ENCODE data around the gene BCR. TPM values are rescaled to one million over a fixed set of nuclear protein-coding genes. Genes with fewer than 3 reads are reported as not detected.

BCR gene
- total RNA-seq, 2 donors from 2014 or later = 55.5 to 57.5 TPM

DNA sequence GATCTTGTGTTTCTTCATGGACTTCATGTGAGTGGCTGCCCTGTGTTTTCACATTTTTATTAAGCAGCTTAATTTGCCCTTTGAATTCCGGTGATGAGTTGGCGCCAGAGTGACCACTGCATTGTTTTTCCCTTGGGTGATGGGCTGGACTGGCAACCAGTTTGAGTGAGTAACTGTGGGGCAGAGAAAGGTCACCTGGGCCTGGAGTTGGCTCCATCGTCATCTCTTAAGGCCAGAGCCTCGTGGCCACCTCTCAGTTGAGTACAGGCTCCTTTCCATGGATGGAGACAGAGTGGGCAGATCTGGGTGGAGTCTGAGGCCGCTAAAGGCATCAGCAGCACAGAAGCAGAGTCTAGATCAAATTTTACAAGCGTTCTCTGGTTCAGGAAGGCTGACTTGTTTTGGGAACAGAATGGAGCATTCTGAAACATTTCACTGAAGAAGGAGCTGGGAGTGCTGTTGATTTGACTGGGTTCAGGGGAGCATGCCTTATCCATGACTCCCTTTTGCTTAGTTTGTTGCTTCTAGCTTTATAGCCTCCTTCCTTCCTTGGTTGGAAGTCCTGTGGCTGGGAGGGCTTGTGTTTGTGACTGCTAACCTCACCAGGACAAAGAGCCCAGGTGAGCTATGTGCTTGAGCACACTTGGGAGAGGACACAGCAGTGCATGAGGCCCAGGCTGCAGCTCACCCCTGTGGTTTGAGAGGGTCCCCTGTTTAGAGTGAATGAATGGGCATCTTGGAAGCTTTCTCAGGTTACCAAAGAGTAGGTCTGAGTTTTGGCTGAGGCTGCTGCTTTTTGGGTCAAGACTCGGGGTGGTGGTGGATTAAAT lies 7.8 kb downstream of the BCR start:
- intact Hi-C loops (cut with DNase I, micrococcal nuclease) = no loop called here
- DNase-seq = no peak
- ATAC-seq = no peak

DNA sequence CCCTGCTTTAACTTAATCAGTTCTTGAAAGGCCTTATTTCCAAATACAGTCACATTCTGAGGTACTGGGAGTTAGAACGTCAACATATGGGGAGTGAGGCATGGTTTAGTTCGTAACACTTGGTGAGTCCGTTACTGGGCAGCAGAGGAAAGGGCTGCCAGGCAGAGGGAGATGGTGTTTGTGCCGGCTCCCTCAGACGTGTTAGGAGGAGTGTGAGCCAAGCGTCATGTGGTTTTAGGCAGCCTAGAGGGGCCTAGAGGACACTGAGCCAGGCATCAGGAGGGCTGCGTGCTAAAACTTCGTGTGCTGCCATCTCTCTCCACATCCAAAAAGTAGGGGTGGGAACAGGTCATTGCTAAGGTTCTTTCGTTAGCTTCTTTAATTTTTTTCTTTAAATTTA lies 10.2 kb downstream of the BCR start:
- intact Hi-C loops (cut with DNase I, micrococcal nuclease) = no loop called here

GRCh38 chr22:23192133-23192532 lies 11.8 kb downstream of the BCR start:
- intact Hi-C loops (cut with DNase I, micrococcal nuclease) = no loop called here
- DNase-seq (no peak), ATAC-seq (peak; percentile 34)

More for the DNA sequence above, 10.2 kb downstream of the BCR start:
- ATAC-seq (no peak), DNase-seq (no peak)

DNA sequence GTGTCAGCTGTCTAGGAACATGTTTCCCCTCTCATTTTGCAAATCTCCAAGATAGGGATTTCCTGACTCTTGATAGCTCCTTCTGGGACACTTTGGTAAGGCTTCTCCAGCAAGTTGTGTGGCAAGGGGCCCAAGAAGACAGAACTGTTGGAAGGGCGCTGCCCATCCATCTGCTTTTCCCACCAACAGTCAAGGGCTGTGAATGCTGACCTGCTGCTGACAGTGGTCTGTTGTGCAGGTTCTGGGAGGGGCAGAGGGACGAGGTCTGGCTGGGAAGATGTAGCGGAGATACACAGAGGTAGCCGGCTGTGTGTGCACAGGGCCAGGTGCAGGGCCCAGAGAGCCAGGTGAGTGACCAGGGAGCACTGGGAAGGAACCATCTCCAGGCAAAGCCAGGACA lies 12.2 kb downstream of the BCR start:
- intact Hi-C loops (cut with DNase I, micrococcal nuclease) = no loop called here
- ATAC-seq (no peak), DNase-seq (no peak)

DNA sequence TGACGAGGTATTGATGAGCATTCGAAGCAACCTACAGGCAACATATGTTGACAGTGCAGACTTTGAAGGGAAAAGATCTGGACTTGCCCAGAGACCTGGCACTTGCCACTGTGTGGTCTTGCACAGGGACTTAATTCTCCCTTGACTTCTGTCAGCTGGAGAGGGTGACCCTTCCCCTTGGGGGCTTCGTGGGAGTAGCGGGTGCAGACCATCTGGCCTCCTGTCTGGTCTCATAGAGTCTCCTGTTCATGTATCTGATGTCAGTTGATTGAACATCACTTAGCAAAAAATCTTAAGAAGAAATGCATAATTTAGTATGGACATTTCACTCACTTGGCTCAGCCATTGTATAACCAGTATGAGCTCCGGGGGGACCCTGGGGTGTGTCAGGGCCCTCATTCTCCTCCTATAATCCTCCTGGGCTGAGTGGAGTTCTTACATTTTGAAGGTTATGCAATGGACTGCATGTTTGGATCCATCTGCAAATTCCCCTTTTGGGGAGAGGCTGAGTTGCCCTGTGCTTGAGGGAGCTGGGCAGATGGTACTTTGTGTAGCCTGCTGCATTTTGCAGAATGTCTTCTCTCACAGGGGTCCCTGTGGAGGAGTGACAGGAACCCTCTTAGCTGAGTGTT lies 13.0 kb downstream of the BCR start:
- no peak for DNase-seq
- no peak for ATAC-seq
- intact Hi-C loops (cut with DNase I, micrococcal nuclease) = no loop called here

DNA sequence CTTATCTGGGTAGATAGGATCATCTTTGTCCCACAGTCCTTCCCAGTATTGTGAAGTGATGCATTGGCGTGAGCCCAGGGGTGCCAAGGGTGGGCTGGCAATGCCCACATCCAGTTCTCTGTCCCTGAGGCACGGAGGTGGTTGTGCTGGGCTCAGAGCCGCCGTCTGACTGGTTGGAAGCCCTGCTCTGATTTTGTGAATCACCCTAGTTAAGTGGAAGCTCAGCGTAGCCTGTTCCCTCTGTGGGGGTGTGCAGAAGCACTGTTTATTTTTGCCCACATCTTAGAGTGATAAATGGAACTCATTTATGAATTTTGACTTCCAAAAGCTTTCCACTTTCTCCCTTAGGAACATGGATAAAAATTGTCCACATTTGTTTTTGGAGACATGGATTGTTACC lies 13.6 kb downstream of the BCR start:
- intact Hi-C loops (cut with DNase I, micrococcal nuclease) = no loop called here
- no peak for DNase-seq
- no peak for ATAC-seq

DNA sequence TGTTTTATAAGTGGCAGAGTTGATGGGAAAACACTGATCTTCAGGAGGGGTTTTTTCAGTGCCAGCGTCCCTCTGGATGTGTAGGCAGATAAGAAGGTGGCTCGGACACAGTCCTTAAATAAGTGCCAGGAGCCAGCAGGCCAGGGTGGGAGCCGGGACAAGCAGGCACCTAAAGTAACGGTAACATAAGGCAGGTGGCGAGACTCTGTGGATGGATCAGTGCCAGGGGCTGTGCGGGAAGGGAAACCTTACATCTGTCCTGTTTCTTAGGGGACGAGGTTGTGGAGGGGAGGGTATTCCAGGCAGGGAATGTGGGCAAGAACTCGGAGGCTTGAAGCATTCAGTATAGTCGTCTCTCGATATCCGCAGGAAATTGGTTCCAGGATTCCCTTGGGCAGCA lies 15.9 kb downstream of the BCR start:
- no peak for ATAC-seq
- intact Hi-C loops (cut with DNase I, micrococcal nuclease) = no loop called here
- DNase-seq = no peak

DNA sequence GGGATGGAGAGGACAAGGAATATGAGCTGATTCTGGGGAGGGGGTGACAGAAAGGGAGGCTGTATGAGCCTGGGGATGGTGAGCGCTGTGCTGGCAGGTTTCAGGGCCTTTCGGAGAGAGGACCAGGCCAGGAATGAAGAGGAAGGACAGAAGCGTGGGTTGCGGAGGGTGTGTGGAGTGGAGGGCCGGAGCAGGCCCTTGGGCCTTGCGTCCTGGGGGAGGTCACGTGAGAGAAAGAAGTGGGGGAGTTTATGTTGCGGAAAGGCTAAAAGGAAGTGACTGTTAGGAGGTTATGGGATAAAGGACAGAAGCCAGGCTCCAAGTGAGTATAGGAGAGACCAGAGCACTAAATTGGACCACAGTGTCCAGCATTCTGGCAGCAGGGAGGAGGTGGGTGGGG lies 17.5 kb downstream of the BCR start:
- DNase-seq (no peak), ATAC-seq (no peak)
- intact Hi-C loops (cut with DNase I, micrococcal nuclease) = no loop called here

- intact Hi-C loops (cut with DNase I, micrococcal nuclease) = no loop called here
- ATAC-seq = no peak
- no peak for DNase-seq
These were observed 18.9 kb downstream of the BCR start for GRCh38 chr22:23199159-23199558.

- intact Hi-C loops (cut with DNase I, micrococcal nuclease) = no loop called here
- ATAC-seq (no peak), DNase-seq (no peak)
These were observed 20.6 kb downstream of the BCR start for GRCh38 chr22:23200898-23201297.

GRCh38 chr22:23202812-23203451 lies 22.6 kb downstream of the BCR start:
- ATAC-seq (no peak), DNase-seq (no peak)
- intact Hi-C loops (cut with DNase I, micrococcal nuclease) = no loop called here

GRCh38 chr22:23203452-23204124 lies 23.3 kb downstream of the BCR start:
- DNase-seq (no peak), ATAC-seq (no peak)
- intact Hi-C loops (cut with DNase I, micrococcal nuclease) = no loop called here

DNA sequence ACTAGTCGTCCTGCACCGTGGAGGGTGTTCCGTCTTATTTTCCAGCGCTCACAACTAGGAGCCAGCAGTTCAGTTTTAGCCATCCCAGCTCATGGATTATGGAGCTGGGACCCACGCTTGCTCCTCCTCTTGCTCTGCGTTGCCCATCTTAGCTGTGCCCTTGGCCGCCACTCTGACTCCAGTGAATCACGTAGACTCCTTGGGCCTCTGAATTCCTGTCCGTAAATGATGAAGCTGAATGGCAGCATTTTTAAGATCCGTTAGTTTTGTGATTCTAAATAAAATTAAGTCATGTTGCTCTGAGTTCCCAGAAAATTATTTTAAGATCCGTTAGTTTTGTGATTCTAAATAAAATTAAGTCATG lies 23.8 kb downstream of the BCR start:
- DNase-seq (no peak), ATAC-seq (no peak)
- intact Hi-C loops (cut with DNase I, micrococcal nuclease) = no loop called here

DNA sequence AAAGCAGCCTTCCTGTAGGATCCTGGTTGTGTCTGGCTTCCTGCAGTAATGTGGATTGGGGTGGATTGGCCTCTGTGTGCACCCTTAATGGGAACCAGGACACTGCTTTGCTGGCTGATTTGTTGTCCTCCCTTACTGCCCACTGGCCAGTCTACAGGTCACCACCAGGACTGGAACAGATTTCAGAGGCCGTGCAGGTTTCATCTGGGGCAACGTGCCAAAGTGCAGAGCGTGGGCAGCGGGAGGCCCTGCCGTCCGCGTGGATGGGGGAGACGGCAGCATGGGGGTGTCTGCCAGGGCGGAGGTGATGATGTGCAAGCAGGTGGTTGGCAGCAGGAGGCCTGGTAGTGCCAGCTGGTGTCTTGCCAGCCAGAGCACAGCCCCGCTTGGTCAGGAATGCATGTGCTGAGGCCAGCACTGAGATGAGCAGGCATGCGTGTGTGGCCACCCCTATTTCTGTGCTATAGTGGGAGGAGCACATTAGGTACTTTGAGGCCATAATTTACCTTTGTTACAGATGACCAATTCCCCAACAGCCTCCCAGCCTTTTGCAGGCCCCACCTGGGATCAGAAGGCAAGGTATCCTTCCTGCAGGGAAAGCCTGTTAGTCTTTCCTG lies 24.3 kb downstream of the BCR start:
- intact Hi-C loops (cut with DNase I, micrococcal nuclease) = no loop called here
- peak; percentile 44 for ATAC-seq
- no peak for DNase-seq

DNA sequence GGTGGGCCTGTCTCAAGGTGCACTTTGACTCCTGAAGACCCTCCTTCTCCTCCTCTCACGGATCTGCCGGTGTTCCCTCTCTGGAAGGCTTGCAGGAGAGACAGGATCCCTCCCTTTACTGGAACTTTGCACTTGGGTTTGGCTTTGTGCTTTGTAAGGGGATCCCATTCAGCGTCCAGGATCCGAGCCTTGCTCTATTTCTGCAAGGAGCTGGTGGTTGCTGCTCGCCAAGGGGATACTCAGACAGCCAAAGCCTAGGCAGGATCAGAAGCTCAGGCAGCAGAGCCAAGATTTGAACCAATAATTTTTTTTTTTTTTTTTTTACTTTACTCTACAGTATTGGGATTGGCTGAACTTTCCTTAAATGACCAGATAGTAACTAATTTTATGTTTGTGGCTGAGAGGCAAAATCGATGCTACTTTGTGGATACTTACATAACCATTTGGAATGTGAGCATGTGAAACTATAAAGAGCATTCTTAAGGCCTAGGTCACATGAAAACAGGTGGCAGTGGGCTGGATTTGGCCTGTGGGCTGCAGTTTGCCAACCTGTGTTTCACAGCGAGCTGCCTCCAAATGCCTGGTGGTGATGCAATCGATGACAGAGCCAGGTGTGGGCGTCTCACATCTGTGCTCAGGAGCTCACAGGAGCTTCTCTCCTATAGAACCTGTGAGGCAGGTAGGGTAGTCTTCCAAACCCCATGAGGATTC lies 25.2 kb downstream of the BCR start:
- ATAC-seq = no peak
- intact Hi-C loops (cut with DNase I, micrococcal nuclease) = no loop called here
- DNase-seq = no peak

GRCh38 chr22:23206915-23207314 lies 26.6 kb downstream of the BCR start:
- intact Hi-C loops (cut with DNase I, micrococcal nuclease) = no loop called here
- no peak for ATAC-seq
- DNase-seq = no peak

DNA sequence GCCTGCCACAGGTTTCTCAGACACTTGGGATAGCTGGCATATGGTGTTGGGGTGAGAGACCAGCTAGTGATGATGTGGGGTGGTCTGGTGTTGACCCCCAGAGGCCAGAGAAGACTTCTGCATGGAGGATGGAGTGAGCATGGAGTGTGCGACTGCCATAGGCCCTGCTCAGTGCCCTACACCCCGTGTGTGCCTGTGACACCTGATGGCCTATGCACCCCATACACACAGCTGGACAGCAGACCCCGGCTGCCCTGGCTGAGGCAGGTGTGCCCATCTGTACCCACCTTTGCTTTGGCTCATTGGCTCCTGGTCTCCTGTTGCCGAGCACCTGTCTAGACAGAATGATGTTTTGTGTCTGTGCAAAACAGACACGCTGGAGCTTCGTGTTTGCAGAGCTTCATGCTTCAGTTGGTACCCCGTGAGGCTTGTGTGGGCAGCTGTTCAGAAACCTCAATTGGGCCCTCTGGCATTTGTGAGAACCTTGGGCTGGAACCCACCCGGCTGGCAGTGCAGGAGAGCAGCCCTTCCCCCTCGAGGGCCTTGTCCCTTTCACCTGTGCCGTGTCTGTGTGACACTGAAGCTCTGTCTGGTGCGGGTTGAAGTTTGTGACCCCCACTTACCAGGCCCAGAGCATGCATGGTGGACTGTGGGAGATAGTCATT lies 27.6 kb downstream of the BCR start:
- ATAC-seq = no peak
- no peak for DNase-seq
- intact Hi-C loops (cut with DNase I, micrococcal nuclease) = no loop called here

DNA sequence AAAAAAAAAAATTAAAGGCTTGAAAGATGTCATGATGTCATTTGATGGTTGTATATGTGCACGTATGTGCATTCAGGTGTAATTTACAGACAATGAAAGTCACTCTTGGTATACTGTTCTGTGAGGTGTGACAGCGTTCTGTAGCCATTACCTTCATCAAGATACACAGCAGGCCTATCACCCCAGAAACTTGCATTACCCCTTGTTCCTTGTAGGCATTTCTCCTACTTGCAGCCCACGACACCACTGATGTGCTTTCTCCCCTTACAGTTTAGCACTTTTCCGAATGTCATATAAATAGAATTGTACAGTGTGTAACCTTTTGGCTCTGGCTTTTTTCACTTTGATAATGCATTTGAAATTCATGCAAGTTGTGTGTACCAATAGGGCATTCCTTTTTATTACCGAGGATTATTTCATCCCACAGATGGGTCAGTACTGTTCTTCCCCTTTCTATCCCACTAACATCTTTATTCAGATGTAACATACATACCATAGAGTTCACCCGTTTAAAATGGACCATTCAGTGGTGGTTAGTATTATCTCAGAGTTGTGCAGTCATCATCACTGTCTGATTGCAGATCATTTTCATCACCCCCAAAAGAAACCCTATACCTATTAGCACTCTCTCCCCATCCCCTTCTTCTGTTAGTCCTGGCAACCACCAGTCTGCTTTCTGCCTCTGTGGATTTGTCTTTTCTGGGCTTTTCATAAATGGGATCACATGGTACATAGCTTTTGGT lies 30.3 kb downstream of the BCR start:
- DNase-seq (no peak), ATAC-seq (no peak)
- intact Hi-C loops (cut with DNase I, micrococcal nuclease) = no loop called here

Data from left colon (tissue), 2 donors.